Transverse colon (tissue), 4 donors: ENCODE data around the gene ARIH2. TPM values are rescaled to one million over a fixed set of nuclear protein-coding genes. Genes with fewer than 3 reads are reported as not detected.

Source experiments
- DNase-seq: peaks from one replicate; pipeline ENCODE4 v3.0.0-alpha.2; 2019
- H3K27ac ChIP-seq, 4 donors: fragments of 200-600 bp; sonication (generic); 2 replicates each; pipeline ENCODE4 v1.5.1; 2016 to 2018; ENCODE audit warnings: inconsistent platforms in 4 of 4
- H3K27me3 ChIP-seq: fragments of 200-600 bp; sonication (generic); 2 replicates; pipeline ENCODE4 v1.5.1; 2017; ENCODE audit warnings: inconsistent platforms
- H3K36me3 ChIP-seq, 4 donors: fragments of 200-600 bp; sonication (generic); 2 replicates each; pipeline ENCODE4 v1.5.1; 2017 to 2019; ENCODE audit warnings: inconsistent platforms in 4 of 4
- H3K4me1 ChIP-seq, 4 donors: fragments of 200-600 bp; sonication (generic); 2 replicates each; pipeline ENCODE4 v1.5.1; 2017 to 2020; ENCODE audit warnings: inconsistent platforms in 4 of 4
- H3K4me3 ChIP-seq, 4 donors: fragments of 200-600 bp; sonication (generic); 1 replicate in 1 of 4; 2 replicates in 3 of 4; pipeline versions ENCODE4 v1.5.1 to v1.6.1; 2017 to 2019; ENCODE audit warnings: inconsistent platforms in 4 of 4
- H3K9me3 ChIP-seq, 2 donors: fragments of 200-600 bp; sonication (generic); 2 replicates each; pipeline ENCODE4 v1.5.1; 2017 to 2019; ENCODE audit warnings: inconsistent platforms in 2 of 2
- EP300 ChIP-seq: sonication (generic); formaldehyde crosslinking; IDR thresholded peaks from one replicate; pipeline ENCODE4 v1.6.1; 2017; ENCODE audit warnings: antibody characterized with exemption, low read depth
- POLR2A ChIP-seq: fragments of 450-650 bp; IDR thresholded peaks from one replicate; pipeline ENCODE4 v1.6.1; 2016; ENCODE audit warnings: antibody characterized with exemption, mild to moderate bottlenecking, moderate library complexity
- POLR2AphosphoS5 ChIP-seq, 3 donors: sonication (generic); formaldehyde crosslinking; IDR thresholded peaks; one replicate each; pipeline ENCODE4 v1.6.1; 2016; ENCODE audit warnings: antibody characterized with exemption in 3 of 3
- WGBS, 2 donors: methylation state at CpG; one replicate each; pipeline ENCODE4 v1.1.5; 2018; ENCODE audit warnings: low coverage in 1 of 2; 5-methylcytosine and 5-hydroxymethylcytosine counted together
- in situ Hi-C, 4 donors: fragments of 200-750 bp; cut with MboI; loops; one replicate each; pipeline versions ENCODE4 v1.15.0 to v1.15.1; 2017; ENCODE audit warnings: low sequenced_read_pairs in 3 of 4, low pct_ligation_motif_present in 1 of 4, low pct_unique_long_range_greater_than_20kb in 1 of 4
- intact Hi-C: fragments of 100-400 bp; cut with DNase I; formaldehyde crosslinking; loops from one replicate; pipeline ENCODE4 v1.15.1; 2023; ENCODE audit warnings: low total_unique reads
- total RNA-seq, 4 donors: library from RNA; depleted of rRNA; stranded (reverse); fragments of >200 nt; gene quantifications; one replicate each; pipeline ENCODE4 v1.1.0, GENCODE V29; 2016
- TF ChIP-seq, protein P1 (sequence below), 5 experiments: fragments of 200-600 bp in 3 of 5; fragments of 450-650 bp in 2 of 5; sonication (generic) in 3 of 5; IDR thresholded peaks; 1 replicate in 2 of 5; 2 replicates in 3 of 5; pipeline ENCODE4 v1.5.1; 2016 to 2017; ENCODE audit warnings: antibody characterized with exemption in 5 of 5, inconsistent platforms in 3 of 5, mild to moderate bottlenecking in 2 of 5, moderate library complexity in 1 of 5

Gene ARIH2
- total RNA-seq, 4 donors from 2014 or later, result 82.6 to 269 (median 115) TPM

DNA sequence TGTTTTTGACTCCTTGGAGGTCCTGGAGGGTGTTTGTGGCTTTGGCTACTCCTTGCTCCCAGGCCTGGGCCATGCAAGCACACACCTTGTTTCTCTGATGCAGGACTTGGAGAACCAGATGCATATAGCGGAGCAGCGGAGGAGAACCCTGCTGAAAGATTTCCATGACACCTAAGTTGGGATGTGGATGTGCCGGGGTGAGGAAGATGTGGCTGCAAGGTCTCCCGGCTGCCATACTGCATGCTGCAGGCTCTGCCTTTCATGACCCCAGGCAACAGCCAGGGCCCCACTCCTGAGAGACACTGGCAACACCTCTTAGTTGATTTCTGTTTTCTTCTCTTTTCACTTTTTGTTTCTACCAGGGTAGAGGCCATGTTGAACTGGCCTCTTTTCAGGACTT lies 64.5 kb downstream of the ARIH2 start:
- H3K9me3 ChIP-seq, result no peaks in the 10 kb centered on the region
- in situ Hi-C loops, result no loop called here
- H3K4me3 ChIP-seq, result no peak overlapping the region
- H3K27me3 ChIP-seq, result no peaks in the 10 kb centered on the region
- TF ChIP-seq, protein P1, sequence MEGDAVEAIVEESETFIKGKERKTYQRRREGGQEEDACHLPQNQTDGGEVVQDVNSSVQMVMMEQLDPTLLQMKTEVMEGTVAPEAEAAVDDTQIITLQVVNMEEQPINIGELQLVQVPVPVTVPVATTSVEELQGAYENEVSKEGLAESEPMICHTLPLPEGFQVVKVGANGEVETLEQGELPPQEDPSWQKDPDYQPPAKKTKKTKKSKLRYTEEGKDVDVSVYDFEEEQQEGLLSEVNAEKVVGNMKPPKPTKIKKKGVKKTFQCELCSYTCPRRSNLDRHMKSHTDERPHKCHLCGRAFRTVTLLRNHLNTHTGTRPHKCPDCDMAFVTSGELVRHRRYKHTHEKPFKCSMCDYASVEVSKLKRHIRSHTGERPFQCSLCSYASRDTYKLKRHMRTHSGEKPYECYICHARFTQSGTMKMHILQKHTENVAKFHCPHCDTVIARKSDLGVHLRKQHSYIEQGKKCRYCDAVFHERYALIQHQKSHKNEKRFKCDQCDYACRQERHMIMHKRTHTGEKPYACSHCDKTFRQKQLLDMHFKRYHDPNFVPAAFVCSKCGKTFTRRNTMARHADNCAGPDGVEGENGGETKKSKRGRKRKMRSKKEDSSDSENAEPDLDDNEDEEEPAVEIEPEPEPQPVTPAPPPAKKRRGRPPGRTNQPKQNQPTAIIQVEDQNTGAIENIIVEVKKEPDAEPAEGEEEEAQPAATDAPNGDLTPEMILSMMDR (IDR thresholded peaks at IDR 0.05), result no peak
- no peak for TF ChIP-seq POLR2A
- no peak for TF ChIP-seq EP300
- intact Hi-C loops, result no loop called here
- peaks cover 0 to 37% (median 12%) of the 10 kb centered on the region in 4 donors for H3K36me3 ChIP-seq
- DNase-seq, result no peak
- no peak overlapping the region for H3K27ac ChIP-seq
- WGBS, 2 donors, result 100% methylated on average over 4 of the region's 4 CpGs; no CpG with 5 or more reads in 1 of the 2 donors
- H3K4me1 ChIP-seq, result peaks cover 0 to 7% (median 2%) of the 10 kb centered on the region in 4 donors

DNA sequence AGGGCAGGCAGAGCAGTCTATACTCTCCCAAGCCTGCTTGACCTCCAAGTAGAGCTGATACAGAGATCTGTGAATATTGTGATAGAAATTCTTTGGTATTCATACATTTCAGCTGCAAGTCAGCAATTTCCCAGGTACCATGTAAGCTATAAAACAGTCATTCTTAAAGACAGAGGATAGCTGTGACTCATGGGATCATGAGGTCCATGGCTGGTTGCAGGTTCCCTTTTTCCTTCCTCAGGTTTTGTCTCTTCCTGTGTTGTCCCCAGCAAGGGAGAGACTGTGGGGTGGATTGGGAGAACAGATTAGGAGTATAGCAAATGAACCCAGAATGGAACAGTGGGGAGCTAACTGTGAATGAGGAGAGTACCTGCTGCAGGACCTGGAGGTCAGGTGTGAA lies 66.0 kb downstream of the ARIH2 start:
- Histone ChIP-seq H3K4me3 (no peak overlapping the region), H3K27ac (no peak overlapping the region), H3K9me3 (no peaks in the 10 kb centered on the region), H3K27me3 (no peaks in the 10 kb centered on the region), H3K4me1 (peaks cover 8 to 23% (median 10%) of the 10 kb centered on the region in 4 donors), H3K36me3 (peaks cover 0 to 32% (median 9%) of the 10 kb centered on the region in 4 donors)
- in situ Hi-C loops (no loop called here), intact Hi-C loops (no loop called here)
- no peak for DNase-seq
- no peak for TF ChIP-seq EP300
- TF ChIP-seq POLR2AphosphoS5 (IDR thresholded peaks at IDR 0.05), result no peak

DNA sequence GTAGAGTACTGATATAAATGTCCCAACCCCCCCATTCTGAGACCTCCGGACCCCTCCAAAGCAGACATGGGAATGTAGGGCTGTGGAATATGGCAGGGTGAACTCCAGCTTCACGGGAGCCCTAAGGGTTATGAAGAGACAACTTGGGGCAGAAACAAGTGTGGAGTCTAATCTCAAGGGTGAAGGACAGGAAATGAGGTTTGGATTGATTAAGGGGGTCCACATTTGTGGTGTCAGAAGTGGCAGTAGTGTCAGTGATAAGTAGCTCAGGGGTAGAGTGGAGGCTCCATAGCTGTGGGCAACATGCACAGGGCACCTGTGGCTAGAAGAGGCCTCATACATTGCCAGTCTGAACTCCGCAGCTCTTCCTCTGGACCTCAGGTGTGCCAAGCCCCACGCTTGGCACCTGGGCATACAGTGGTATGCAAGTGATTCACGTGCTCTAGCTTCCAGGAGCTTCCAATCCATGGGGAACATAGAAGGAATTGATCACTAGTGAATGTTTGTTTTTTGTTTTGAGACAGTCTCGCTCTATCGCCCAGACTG lies 67.3 kb downstream of the ARIH2 start:
- TF ChIP-seq EP300, result no peak
- TF ChIP-seq POLR2AphosphoS5 (IDR thresholded peaks at IDR 0.05), result no peak
- no peak for TF ChIP-seq POLR2A
- TF ChIP-seq, protein P1 (IDR thresholded peaks at IDR 0.05), result no peak
- intact Hi-C loops (no loop called here), in situ Hi-C loops (no loop called here)
- Histone ChIP-seq H3K4me3 (no peak overlapping the region), H3K27me3 (no peaks in the 10 kb centered on the region), H3K9me3 (no peaks in the 10 kb centered on the region), H3K4me1 (peaks cover 8 to 23% (median 13%) of the 10 kb centered on the region in 4 donors), H3K27ac (no peak overlapping the region), H3K36me3 (peaks cover 0 to 21% (median 4%) of the 10 kb centered on the region in 4 donors)
- WGBS, 2 donors, result 94 to 100% methylated on average over 3 to 7 of the region's 7 CpGs
- no peak for DNase-seq

DNA sequence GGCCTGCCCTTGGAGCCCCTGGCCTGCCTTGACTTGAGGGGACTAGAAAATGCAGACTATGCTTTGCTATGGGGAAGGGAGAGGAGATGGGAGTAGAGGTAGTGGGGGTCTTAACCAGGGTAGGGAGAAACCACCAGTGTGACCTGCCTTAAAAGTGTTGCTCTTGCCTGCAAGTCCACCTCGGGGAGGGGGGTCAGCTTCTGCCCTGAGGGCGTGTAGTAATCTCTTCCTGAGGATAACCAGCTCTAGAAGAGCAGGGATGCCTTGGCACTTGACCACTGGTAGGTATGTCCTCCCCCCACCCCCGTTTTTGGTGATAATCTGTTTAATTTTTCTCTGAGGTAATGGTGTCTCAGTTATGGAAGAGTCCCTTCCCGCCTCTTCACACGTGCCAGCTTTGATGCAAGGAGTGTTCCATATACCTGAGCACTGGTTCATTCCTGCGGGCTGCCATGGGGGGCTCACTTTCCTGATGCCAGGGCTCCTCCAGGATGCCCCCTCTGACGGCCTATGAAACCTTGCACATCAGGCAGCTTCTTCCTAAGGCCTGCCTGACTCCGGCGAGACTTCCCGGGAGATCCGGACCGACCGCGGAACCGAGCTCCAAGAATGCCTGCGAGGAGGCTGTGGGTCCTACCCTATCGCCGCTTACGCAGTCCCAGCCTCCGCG lies 70.6 kb downstream of the ARIH2 start:
- in situ Hi-C loops, result no loop called here
- Histone ChIP-seq H3K9me3 (no peaks in the 10 kb centered on the region), H3K4me3 (peak overlapping the region; percentile 53 to 98 (median 87)), H3K27me3 (no peaks in the 10 kb centered on the region), H3K27ac (peak overlapping the region; percentile 90 to 95 (median 92)), H3K36me3 (peaks cover 0 to 8% (median 0%) of the 10 kb centered on the region in 4 donors), H3K4me1 (peaks cover 17 to 35% (median 23%) of the 10 kb centered on the region in 4 donors)
- no peak for DNase-seq
- intact Hi-C loops, result no loop called here
- WGBS, 2 donors, result 4% methylated on average over 18 of the region's 21 CpGs; no CpG with 5 or more reads in 1 of the 2 donors
- TF ChIP-seq, protein P1 (IDR thresholded peaks at IDR 0.05), result no peak
- TF ChIP-seq POLR2AphosphoS5 (IDR thresholded peaks at IDR 0.05) (no peak), EP300 (no peak), POLR2A (no peak)
